Measurements from ENCODE around the gene BDKRB2. TPM values are rescaled to one million over a fixed set of nuclear protein-coding genes. Genes with fewer than 3 reads are reported as not detected.

BDKRB2 gene
- total and polyA plus RNA-seq, 12 donors = 0.18 to 6.8 (median 1.6) TPM

- Histone ChIP-seq H3K9me3 (replicated peaks in 1 of 3) (no peaks in the 10 kb centered on the region), H3K4me3 (no peak overlapping the region), H3K36me3 (replicated peaks in 1 of 2) (no peaks in the 10 kb centered on the region), H3K4me1 (replicated peaks in 1 of 2) (no peaks in the 10 kb centered on the region), H3K27me3 (no peaks in the 10 kb centered on the region), H3K27ac (no peak overlapping the region)
- peak in 3 of 7 donors; percentile 5 to 33 (median 7) for DNase-seq
- no peak for TF ChIP-seq CTCF (IDR thresholded peaks at IDR 0.05)
- no peak for TF ChIP-seq POLR2A (IDR thresholded peaks at IDR 0.05)
- WGBS, 4 donors = 80 to 89% (median 83%) methylated on average over 3 to 7 of the region's 7 CpGs
- intact Hi-C loops (cut with DNase I) = no loop called here
These were observed 45.9 kb upstream of the BDKRB2 start for GRCh38 chr14:96158735-96159134.

- TF ChIP-seq POLR2A (IDR thresholded peaks at IDR 0.05) = no peak
- Histone ChIP-seq H3K4me1 (replicated peaks in 1 of 2) (no peaks in the 10 kb centered on the region), H3K27me3 (no peaks in the 10 kb centered on the region), H3K9me3 (replicated peaks in 1 of 3) (no peaks in the 10 kb centered on the region), H3K27ac (no peak overlapping the region), H3K4me3 (no peak overlapping the region), H3K36me3 (replicated peaks in 1 of 2) (no peaks in the 10 kb centered on the region)
- intact Hi-C loops (cut with DNase I) = no loop called here
- 82 to 90% (median 87%) methylated on average over 8 of the region's 8 CpGs for WGBS, 4 donors
- DNase-seq = peak in 1 of 7 donors; percentile 21
These were observed 44.3 kb upstream of the BDKRB2 start for GRCh38 chr14:96160076-96160912.

GRCh38 chr14:96160913-96161310 lies 43.7 kb upstream of the BDKRB2 start:
- H3K4me3 ChIP-seq = no peak overlapping the region
- WGBS, 4 donors = 82 to 97% (median 93%) methylated on average over 3 to 4 of the region's 4 CpGs
- no peaks in the 10 kb centered on the region for H3K36me3 ChIP-seq (replicated peaks in 1 of 2)
- peak in 1 of 7 donors; percentile 42 for DNase-seq
- no peaks in the 10 kb centered on the region for H3K9me3 ChIP-seq (replicated peaks in 1 of 3)
- H3K27me3 ChIP-seq = no peaks in the 10 kb centered on the region
- TF ChIP-seq CTCF (IDR thresholded peaks at IDR 0.05) (no peak), POLR2A (IDR thresholded peaks at IDR 0.05) (no peak)
- intact Hi-C loops (cut with DNase I) = no loop called here
- H3K4me1 ChIP-seq (replicated peaks in 1 of 2) = no peaks in the 10 kb centered on the region
- no peak overlapping the region for H3K27ac ChIP-seq

- Histone ChIP-seq H3K4me1 (replicated peaks in 1 of 2) (no peaks in the 10 kb centered on the region), H3K36me3 (replicated peaks in 1 of 2) (no peaks in the 10 kb centered on the region), H3K4me3 (no peak overlapping the region), H3K27me3 (no peaks in the 10 kb centered on the region), H3K9me3 (replicated peaks in 1 of 3) (no peaks in the 10 kb centered on the region), H3K27ac (no peak overlapping the region)
- WGBS, 4 donors = 57 to 85% (median 75%) methylated on average over 2 of the region's 2 CpGs
- intact Hi-C loops (cut with DNase I) = no loop called here
- TF ChIP-seq POLR2A (IDR thresholded peaks at IDR 0.05) (no peak), CTCF (IDR thresholded peaks at IDR 0.05) (no peak)
- peak in 1 of 7 donors; percentile 25 for DNase-seq
These were observed 43.0 kb upstream of the BDKRB2 start for GRCh38 chr14:96161636-96162035.

GRCh38 chr14:96162265-96162664 lies 42.4 kb upstream of the BDKRB2 start:
- WGBS, 4 donors = 89 to 91% (median 90%) methylated on average over 6 of the region's 6 CpGs
- Histone ChIP-seq H3K9me3 (replicated peaks in 1 of 3) (no peaks in the 10 kb centered on the region), H3K4me1 (replicated peaks in 1 of 2) (no peaks in the 10 kb centered on the region), H3K27ac (no peak overlapping the region), H3K4me3 (no peak overlapping the region), H3K36me3 (replicated peaks in 1 of 2) (no peaks in the 10 kb centered on the region), H3K27me3 (no peaks in the 10 kb centered on the region)
- TF ChIP-seq POLR2A (IDR thresholded peaks at IDR 0.05) (no peak), CTCF (IDR thresholded peaks at IDR 0.05) (no peak)
- intact Hi-C loops (cut with DNase I) = no loop called here
- peak in 1 of 7 donors; percentile 20 for DNase-seq

Data from adrenal gland (tissue), 12 donors.